ENCODE measurements around the gene ATG10. TPM values are rescaled to one million over a fixed set of nuclear protein-coding genes. Genes with fewer than 3 reads are reported as not detected.
"Not testable (repeated sequence)": the region's sequence is repeated elsewhere in the genome, so short reads cannot be mapped to it uniquely, and the experiment has no call there.

Gene ATG10
- total and polyA plus RNA-seq, 4 donors: 6.8 to 11.8 (median 9.3) TPM

DNA sequence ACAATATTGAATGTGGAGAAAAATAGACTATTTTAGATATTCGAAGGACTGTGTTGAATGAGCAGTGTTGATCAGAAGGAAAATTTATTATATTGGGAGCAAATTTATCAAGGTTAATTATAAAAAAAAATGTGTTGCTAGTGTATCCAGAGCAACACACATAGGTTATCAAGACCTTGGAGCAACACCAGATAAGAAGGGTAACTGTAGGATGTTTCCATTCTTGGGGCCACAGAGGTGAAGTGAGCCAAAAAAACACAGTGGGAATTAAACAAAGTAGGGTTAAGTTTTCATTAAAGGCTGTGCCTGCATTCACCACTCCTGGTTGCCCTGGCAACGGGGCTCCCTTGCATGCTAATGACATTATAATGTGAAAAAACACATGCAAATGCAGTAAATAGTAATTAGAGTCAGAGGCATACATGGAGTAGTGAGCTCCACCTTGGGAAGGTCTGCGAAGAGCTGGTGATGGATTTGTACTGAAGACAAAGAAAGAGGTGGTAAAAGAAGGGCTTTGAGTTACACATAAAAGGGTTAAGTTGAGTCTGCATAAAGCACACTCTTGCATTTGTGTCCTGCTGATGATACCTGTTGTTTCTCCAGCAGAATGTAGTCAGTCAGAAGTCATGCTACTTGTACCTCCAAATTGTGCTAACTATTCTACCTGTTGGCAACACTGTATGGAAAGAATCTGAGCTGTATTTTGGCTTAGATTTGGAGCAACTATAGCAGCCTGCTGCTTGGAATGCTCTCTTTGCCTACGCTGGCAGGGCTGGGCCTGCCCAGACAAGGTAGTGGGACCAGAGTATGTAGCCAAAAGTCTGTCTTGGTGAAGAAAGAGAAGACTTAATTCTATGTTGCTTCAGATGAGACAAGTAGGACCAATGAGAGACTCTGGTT is 59.6 kb downstream of the ATG10 start:
- H3K27me3 ChIP-seq (ENCODE audit: control insufficient read depth, insufficient read depth, low read length): no peaks in the 10 kb centered on the region
- no peak overlapping the region for H3K27ac ChIP-seq (ENCODE audit: low read depth, low read length)
- H3K9me3 ChIP-seq (ENCODE audit: control insufficient read depth, insufficient read depth, low read length): no peaks in the 10 kb centered on the region
- no peaks in the 10 kb centered on the region for H3K36me3 ChIP-seq (ENCODE audit: control insufficient read depth, insufficient read depth, low read length)
- 37% methylated on average over 3 of the region's 4 CpGs for WGBS (ENCODE audit: insufficient coverage)
- H3K4me1 ChIP-seq (ENCODE audit: control insufficient read depth, insufficient read depth, low read length): peaks cover 3% of the 10 kb centered on the region
- DNase-seq (ENCODE audit: low read depth in 4 of 6, low spot score in 6 of 6): peak in 4 of 6 donors; percentile 39 to 91 (median 62)
- no peak overlapping the region for H3K4me3 ChIP-seq (ENCODE audit: low read depth, low read length)

DNA sequence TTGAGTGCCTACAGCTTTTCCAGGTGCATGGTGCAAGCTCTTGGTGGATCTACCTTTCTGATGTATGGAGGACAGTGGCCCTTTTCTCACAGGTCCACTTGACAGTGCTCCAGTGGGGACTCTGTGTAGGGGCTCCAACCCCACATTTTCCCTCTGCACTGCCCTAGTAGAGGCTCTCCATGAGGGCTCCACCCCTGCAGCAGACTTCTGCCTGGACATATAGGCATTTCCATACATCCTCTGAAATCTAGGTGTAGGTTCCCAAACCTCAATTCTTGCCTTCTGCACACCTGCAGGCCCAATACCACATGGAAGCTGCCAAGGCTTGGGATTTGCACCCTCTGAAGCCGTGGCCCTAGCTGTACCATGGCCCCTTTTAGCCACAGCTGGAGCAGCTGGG is 71.1 kb downstream of the ATG10 start:
- not testable (repeated sequence) for H3K27me3 ChIP-seq (ENCODE audit: control insufficient read depth, insufficient read depth, low read length); H3K9me3 ChIP-seq (ENCODE audit: control insufficient read depth, insufficient read depth, low read length); H3K27ac ChIP-seq (ENCODE audit: low read depth, low read length); H3K36me3 ChIP-seq (ENCODE audit: control insufficient read depth, insufficient read depth, low read length); H3K4me1 ChIP-seq (ENCODE audit: control insufficient read depth, insufficient read depth, low read length); DNase-seq (ENCODE audit: low read depth in 4 of 6, low spot score in 6 of 6); H3K4me3 ChIP-seq (ENCODE audit: low read depth, low read length)
- WGBS (ENCODE audit: insufficient coverage): 92% methylated on average over 1 of the region's 1 CpG

DNA sequence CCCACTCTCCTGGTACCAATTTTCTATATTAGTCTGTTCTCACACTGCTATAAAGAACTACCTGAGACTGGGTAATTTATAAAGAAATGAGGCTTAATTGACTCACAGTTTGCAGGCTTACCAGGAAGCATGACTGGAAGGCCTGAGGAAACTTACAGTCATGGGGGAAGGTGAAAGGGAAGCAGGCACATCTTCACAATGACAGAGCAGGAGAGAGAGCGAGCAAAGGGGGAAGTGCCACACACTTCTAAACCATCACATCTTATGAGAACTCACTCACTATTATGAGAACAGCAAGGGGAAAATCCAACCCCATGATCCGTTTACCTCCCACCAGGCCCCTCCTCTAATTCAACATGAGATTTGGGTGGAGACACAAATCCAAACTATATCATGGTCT is 72.2 kb downstream of the ATG10 start:
- Histone ChIP-seq H3K4me1 (ENCODE audit: control insufficient read depth, insufficient read depth, low read length) (no peaks in the 10 kb centered on the region), H3K4me3 (ENCODE audit: low read depth, low read length) (no peak overlapping the region), H3K36me3 (ENCODE audit: control insufficient read depth, insufficient read depth, low read length) (no peaks in the 10 kb centered on the region), H3K9me3 (ENCODE audit: control insufficient read depth, insufficient read depth, low read length) (peaks cover 6% of the 10 kb centered on the region), H3K27me3 (ENCODE audit: control insufficient read depth, insufficient read depth, low read length) (no peaks in the 10 kb centered on the region), H3K27ac (ENCODE audit: low read depth, low read length) (no peak overlapping the region)
- DNase-seq (ENCODE audit: low read depth in 4 of 6, low spot score in 6 of 6): no peak
- WGBS (ENCODE audit: insufficient coverage): 83% methylated on average over 1 of the region's 2 CpGs

DNA sequence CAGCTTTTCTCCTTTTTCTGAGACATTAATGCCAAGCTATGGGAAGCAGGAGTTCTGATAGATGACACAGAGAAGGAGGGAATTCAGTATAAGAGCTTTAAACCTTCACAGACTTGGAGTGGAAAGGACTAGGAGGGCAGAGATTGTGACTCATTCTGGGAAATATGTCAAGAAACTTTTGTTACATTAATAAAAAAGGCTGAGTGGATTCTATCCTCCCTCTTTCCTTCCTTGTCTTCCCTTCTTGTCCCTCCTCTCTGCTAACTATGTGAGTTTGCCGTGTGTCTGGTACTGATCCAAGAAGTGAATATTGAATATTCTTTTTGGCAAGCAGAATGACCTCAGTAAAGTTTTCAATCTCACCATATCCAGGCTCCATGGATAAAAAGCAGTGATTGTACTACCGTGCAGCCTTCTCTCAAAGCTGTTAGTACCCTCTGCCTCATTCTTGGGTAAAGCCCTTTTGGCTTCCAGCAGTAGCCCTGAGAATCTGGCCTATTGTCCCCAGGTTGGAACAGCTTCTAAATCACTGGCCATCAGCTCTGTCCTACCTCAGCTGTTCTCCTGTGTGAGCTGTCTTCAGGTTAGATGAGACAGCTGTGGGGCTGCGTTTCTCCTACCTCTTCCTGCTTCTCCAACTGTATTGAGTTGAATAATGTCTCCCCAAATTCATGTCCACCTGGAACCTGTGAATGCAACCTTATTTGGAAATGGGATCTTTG is 73.9 kb downstream of the ATG10 start:
- no peaks in the 10 kb centered on the region for H3K4me1 ChIP-seq (ENCODE audit: control insufficient read depth, insufficient read depth, low read length)
- no peaks in the 10 kb centered on the region for H3K27me3 ChIP-seq (ENCODE audit: control insufficient read depth, insufficient read depth, low read length)
- no peaks in the 10 kb centered on the region for H3K36me3 ChIP-seq (ENCODE audit: control insufficient read depth, insufficient read depth, low read length)
- peak in 1 of 6 donors; percentile 4 for DNase-seq (ENCODE audit: low read depth in 4 of 6, low spot score in 6 of 6)
- peaks cover 6% of the 10 kb centered on the region for H3K9me3 ChIP-seq (ENCODE audit: control insufficient read depth, insufficient read depth, low read length)
- no peak overlapping the region for H3K27ac ChIP-seq (ENCODE audit: low read depth, low read length)
- H3K4me3 ChIP-seq (ENCODE audit: low read depth, low read length): no peak overlapping the region
- 60% methylated on average over 1 of the region's 3 CpGs for WGBS (ENCODE audit: insufficient coverage)

DNA sequence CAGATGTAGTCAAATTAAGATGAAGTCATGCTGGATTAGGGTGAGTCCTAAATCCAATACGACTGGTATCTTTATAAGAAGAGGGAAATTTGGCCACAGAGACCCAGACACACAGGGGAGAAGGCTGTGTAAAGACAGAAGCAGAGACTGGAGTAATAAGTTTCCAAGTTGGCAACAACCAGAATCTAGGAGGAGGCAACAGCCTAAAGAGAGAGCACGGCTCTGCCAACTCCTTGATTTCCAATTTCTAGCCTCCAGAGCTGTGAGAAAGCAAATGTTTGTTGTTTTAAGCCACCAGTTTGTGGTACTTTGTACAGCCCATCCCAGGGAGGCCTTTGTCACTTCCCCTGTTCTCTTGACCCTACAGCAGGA is 74.4 kb downstream of the ATG10 start:
- no peaks in the 10 kb centered on the region for H3K36me3 ChIP-seq (ENCODE audit: control insufficient read depth, insufficient read depth, low read length)
- no peak overlapping the region for H3K27ac ChIP-seq (ENCODE audit: low read depth, low read length)
- WGBS (ENCODE audit: insufficient coverage): 88% methylated on average over 1 of the region's 2 CpGs

DNA sequence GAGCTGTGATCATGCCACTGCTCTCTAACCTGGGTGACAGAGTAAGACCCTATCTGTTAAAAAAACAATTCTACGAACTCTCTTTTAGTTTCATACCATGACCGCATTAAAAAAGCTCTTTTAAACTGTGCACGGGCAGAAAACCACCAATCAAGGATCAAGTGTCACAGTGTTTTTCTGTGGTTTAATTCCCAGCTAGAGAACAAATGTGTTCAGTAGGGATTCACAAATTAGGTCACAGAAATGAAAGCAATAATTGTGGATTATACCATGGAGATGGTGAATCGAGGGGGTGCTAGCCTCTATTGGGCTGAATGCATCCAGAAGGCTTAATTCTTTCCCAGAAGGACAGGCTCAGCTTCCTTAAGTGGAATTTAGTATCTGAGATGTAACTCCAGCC is 79.1 kb downstream of the ATG10 start:
- WGBS (ENCODE audit: insufficient coverage): 93% methylated on average over 1 of the region's 4 CpGs
- Histone ChIP-seq H3K27me3 (ENCODE audit: control insufficient read depth, insufficient read depth, low read length) (no peaks in the 10 kb centered on the region), H3K9me3 (ENCODE audit: control insufficient read depth, insufficient read depth, low read length) (no peaks in the 10 kb centered on the region), H3K36me3 (ENCODE audit: control insufficient read depth, insufficient read depth, low read length) (no peaks in the 10 kb centered on the region), H3K27ac (ENCODE audit: low read depth, low read length) (no peak overlapping the region), H3K4me1 (ENCODE audit: control insufficient read depth, insufficient read depth, low read length) (no peaks in the 10 kb centered on the region), H3K4me3 (ENCODE audit: low read depth, low read length) (no peak overlapping the region)
- no peak for DNase-seq (ENCODE audit: low read depth in 4 of 6, low spot score in 6 of 6)

More for the DNA sequence above, 74.4 kb downstream of the ATG10 start:
- Histone ChIP-seq H3K9me3 (ENCODE audit: control insufficient read depth, insufficient read depth, low read length) (peaks cover 6% of the 10 kb centered on the region), H3K4me3 (ENCODE audit: low read depth, low read length) (no peak overlapping the region), H3K27me3 (ENCODE audit: control insufficient read depth, insufficient read depth, low read length) (no peaks in the 10 kb centered on the region), H3K4me1 (ENCODE audit: control insufficient read depth, insufficient read depth, low read length) (no peaks in the 10 kb centered on the region)
- DNase-seq (ENCODE audit: low read depth in 4 of 6, low spot score in 6 of 6): peak in 1 of 6 donors; percentile 56

DNA sequence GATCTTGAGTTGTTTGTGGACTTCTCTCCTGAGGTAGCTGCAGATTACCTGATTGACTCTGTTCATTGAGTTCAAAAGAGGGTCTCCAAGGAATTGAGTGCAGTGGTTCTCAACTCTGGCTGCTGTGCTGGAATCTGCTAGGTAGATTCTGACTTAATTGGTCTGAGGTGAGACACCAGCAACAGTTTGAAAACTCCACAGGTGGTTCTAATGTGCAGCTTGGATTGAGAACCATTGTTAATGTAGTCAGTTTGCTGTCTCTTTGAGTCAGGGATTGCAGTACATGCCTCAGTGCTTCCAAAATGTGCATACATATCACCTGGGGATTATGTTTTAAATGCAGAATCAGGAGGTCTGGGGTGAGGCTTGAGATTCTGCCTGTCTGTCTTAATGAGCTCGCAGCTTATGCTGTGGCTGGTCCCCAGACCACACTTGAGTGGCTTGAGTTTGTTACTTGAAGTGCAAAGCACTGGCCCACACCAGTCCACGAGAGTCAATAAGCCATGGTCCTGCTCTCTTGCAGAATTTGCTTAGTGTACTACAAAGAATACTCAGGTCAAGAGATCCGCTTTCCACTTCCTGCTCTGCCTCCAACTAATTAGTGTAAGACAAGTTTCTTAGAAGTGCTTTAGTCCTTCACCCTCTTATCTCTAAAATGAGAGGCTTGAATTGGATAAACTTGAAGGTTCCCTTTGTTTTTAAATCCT is 82.3 kb downstream of the ATG10 start:
- H3K9me3 ChIP-seq (ENCODE audit: control insufficient read depth, insufficient read depth, low read length): no peaks in the 10 kb centered on the region

DNA sequence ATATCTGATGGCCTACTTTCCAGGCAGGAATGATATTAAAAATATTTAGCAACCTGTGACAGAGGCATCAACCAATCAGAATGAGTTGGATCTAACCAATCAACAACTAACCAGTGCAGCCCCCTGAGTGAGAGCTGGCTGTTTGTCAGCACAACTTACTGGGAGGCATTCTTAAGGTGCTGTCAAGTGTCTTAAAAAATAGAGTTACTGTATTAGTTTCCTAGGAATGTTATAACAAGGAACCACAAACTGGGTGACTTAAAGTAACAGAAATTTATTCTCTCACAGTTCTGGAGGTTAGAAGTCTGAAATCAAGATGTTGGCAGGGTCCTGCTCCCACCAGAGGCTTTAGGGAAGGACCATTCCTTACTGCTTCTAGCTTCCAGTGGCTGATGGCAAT is 85.2 kb downstream of the ATG10 start:
- H3K4me3 ChIP-seq (ENCODE audit: low read depth, low read length): no peak overlapping the region
- DNase-seq (ENCODE audit: low read depth in 4 of 6, low spot score in 6 of 6): no peak
- H3K27me3 ChIP-seq (ENCODE audit: control insufficient read depth, insufficient read depth, low read length): no peaks in the 10 kb centered on the region
- H3K36me3 ChIP-seq (ENCODE audit: control insufficient read depth, insufficient read depth, low read length): no peaks in the 10 kb centered on the region
- no peaks in the 10 kb centered on the region for H3K9me3 ChIP-seq (ENCODE audit: control insufficient read depth, insufficient read depth, low read length)
- no peak overlapping the region for H3K27ac ChIP-seq (ENCODE audit: low read depth, low read length)
- no peaks in the 10 kb centered on the region for H3K4me1 ChIP-seq (ENCODE audit: control insufficient read depth, insufficient read depth, low read length)

More for the DNA sequence above, 82.3 kb downstream of the ATG10 start:
- Histone ChIP-seq H3K36me3 (ENCODE audit: control insufficient read depth, insufficient read depth, low read length) (no peaks in the 10 kb centered on the region), H3K27me3 (ENCODE audit: control insufficient read depth, insufficient read depth, low read length) (no peaks in the 10 kb centered on the region), H3K4me3 (ENCODE audit: low read depth, low read length) (no peak overlapping the region), H3K4me1 (ENCODE audit: control insufficient read depth, insufficient read depth, low read length) (no peaks in the 10 kb centered on the region), H3K27ac (ENCODE audit: low read depth, low read length) (no peak overlapping the region)
- WGBS (ENCODE audit: insufficient coverage): 83% methylated on average over 2 of the region's 3 CpGs
- no peak for DNase-seq (ENCODE audit: low read depth in 4 of 6, low spot score in 6 of 6)

DNA sequence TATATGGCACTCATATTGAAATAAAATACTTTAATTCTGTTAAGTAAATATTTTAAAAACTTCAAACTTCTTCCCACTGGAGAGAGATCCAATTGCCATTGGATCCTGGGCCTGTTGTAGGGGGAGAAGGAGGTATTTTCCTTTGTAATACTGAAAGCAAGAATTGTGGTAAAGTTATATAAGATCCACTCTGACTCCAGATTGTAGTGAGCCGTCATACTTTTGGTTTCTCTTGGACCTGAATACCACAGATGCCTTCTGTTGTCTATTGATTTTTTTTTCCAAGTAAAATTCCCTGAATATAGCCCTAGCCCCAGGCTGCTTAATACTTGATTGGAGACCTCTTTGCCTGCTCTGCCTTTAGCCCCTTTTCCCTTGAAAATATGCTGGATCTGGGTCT is 86.9 kb downstream of the ATG10 start:
- H3K4me3 ChIP-seq (ENCODE audit: low read depth, low read length): no peak overlapping the region
- no peak for DNase-seq (ENCODE audit: low read depth in 4 of 6, low spot score in 6 of 6)
- H3K36me3 ChIP-seq (ENCODE audit: control insufficient read depth, insufficient read depth, low read length): no peaks in the 10 kb centered on the region
- H3K27me3 ChIP-seq (ENCODE audit: control insufficient read depth, insufficient read depth, low read length): no peaks in the 10 kb centered on the region
- WGBS (ENCODE audit: insufficient coverage): no CpG with 5 or more reads among the region's 1 CpG
- H3K9me3 ChIP-seq (ENCODE audit: control insufficient read depth, insufficient read depth, low read length): no peaks in the 10 kb centered on the region
- no peaks in the 10 kb centered on the region for H3K4me1 ChIP-seq (ENCODE audit: control insufficient read depth, insufficient read depth, low read length)
- H3K27ac ChIP-seq (ENCODE audit: low read depth, low read length): no peak overlapping the region

Measured in spinal cord (tissue), 10 donors.